ENCODE results near the gene RAE1. TPM values are rescaled to one million over a fixed set of nuclear protein-coding genes. Genes with fewer than 3 reads are reported as not detected.

Gene RAE1
- total RNA-seq, 1 experiment from 2014 or later: 53.1 TPM

GRCh38 chr20:57361517-57361916 lies 10.5 kb downstream of the RAE1 start:
- 100% methylated on average over 1 of the region's 6 CpGs for WGBS (ENCODE audit: extremely low coverage, insufficient read length, low lambda C conversion rate)

More at GRCh38 chr20:57361517-57361916, 10.5 kb downstream of the RAE1 start:
- Histone ChIP-seq H2BK120ac (ENCODE audit: low read depth, low read length, poor library complexity, severe bottlenecking) (no peak overlapping the region), H3T11ph (ENCODE audit: low read length) (no peak overlapping the region), H3K4ac (ENCODE audit: low read depth, low read length) (no peak overlapping the region), H4K5ac (ENCODE audit: insufficient read length, low read depth, low read length) (no peak overlapping the region), H3K79me1 (ENCODE audit: insufficient read depth, low read depth, low read length, poor library complexity, severe bottlenecking) (no peaks in the 10 kb centered on the region), H3K27me3 (ENCODE audit: insufficient read depth, low read length) (no peaks in the 10 kb centered on the region), H2BK5ac (ENCODE audit: insufficient read length, low read length) (no peak overlapping the region), H3K56ac (ENCODE audit: insufficient read length, low read depth, low read length) (no peak overlapping the region), H3K9ac (ENCODE audit: extremely low read depth, insufficient read length, low read length) (no peak overlapping the region), H2BK15ac (ENCODE audit: low read depth, low read length) (no peak overlapping the region), H3K4me1 (ENCODE audit: insufficient read depth, low read length) (no peaks in the 10 kb centered on the region), H2AK5ac (ENCODE audit: insufficient read length, low read length) (no peak overlapping the region), H3K23ac (ENCODE audit: insufficient read length, low read depth, low read length) (no peak overlapping the region), H3K9me3 (ENCODE audit: control insufficient read depth, low read depth, low read length) (no peaks in the 10 kb centered on the region), H3K18ac (ENCODE audit: insufficient read length, low read depth, low read length) (no peak overlapping the region), H2BK12ac (ENCODE audit: insufficient read length, low read depth, low read length) (no peak overlapping the region), H3K23me2 (ENCODE audit: insufficient read length, low read depth, low read length, poor library complexity, severe bottlenecking) (no peaks in the 10 kb centered on the region), H4K8ac (replicated peaks; ENCODE audit: insufficient read length, low read depth, low read length) (no peak overlapping the region), H4K91ac (ENCODE audit: insufficient read length, low read depth, low read length) (no peak overlapping the region), H3K4me2 (ENCODE audit: insufficient read depth, insufficient read length, low read length) (no peak overlapping the region), H2AFZ (ENCODE audit: low read length) (no peak overlapping the region), H3K27ac (ENCODE audit: insufficient read length, low read depth, low read length) (no peak overlapping the region), H3K14ac (ENCODE audit: insufficient read depth, low read length) (no peak overlapping the region), H4K20me1 (ENCODE audit: control insufficient read depth, insufficient read depth, insufficient read length) (no peaks in the 10 kb centered on the region), H3K79me2 (ENCODE audit: insufficient read depth, low read length) (no peaks in the 10 kb centered on the region), H2BK20ac (ENCODE audit: low read depth, low read length, poor library complexity, severe bottlenecking) (no peak overlapping the region)
- Mint-ChIP-seq H3K9me3 (peaks cover 0 to 5% of the 10 kb centered on the region in 2 experiments; a peak in 2 of 5 replicates), H3K36me3 (ENCODE audit: insufficient read depth in 1 of 3, low read depth in 3 of 3) (peaks cover 18 to 32% (median 25%) of the 10 kb centered on the region in 3 experiments), H3K27ac (no peak overlapping the region), H3K27me3 (ENCODE audit: low read depth) (no peaks in the 10 kb centered on the region), H3K4me3 (no peak overlapping the region), H3K4me1 (no peaks in the 10 kb centered on the region)
- TF ChIP-seq CTCF (conservative IDR thresholded peaks at IDR 0.05): no peak
- no peak for DNase-seq
